GM19438 (cell line): ENCODE results near the gene KCNG2.

Experiments used
- ATAC-seq: cut with Tn5 transposase; IDR thresholded peaks from one replicate; pipeline ENCODE4 v1.9.1; 2021; ENCODE audit warnings: low read depth; ENCODE audit not compliant: unreplicated experiment

KCNG2 gene

GRCh38 chr18:79878741-79879378 lies 81.1 kb downstream of the KCNG2 start:
- no peak for ATAC-seq

GRCh38 chr18:79879566-79879965 lies 81.8 kb downstream of the KCNG2 start:
- no peak for ATAC-seq

GRCh38 chr18:79881695-79882094 lies 84.0 kb downstream of the KCNG2 start:
- no peak for ATAC-seq

GRCh38 chr18:79882522-79883241 lies 84.9 kb downstream of the KCNG2 start:
- ATAC-seq, result no peak

GRCh38 chr18:79883461-79884293 lies 85.9 kb downstream of the KCNG2 start:
- no peak for ATAC-seq

- no peak for ATAC-seq
Observed at GRCh38 chr18:79884294-79884962, 86.7 kb downstream of the KCNG2 start.

GRCh38 chr18:79884963-79885728 lies 87.4 kb downstream of the KCNG2 start:
- ATAC-seq, result no peak

GRCh38 chr18:79887181-79888000 lies 89.7 kb downstream of the KCNG2 start:
- no peak for ATAC-seq

GRCh38 chr18:79888016-79888415 lies 90.3 kb downstream of the KCNG2 start:
- no peak for ATAC-seq

GRCh38 chr18:79889569-79889968 lies 91.8 kb downstream of the KCNG2 start:
- ATAC-seq, result no peak

- no peak for ATAC-seq
Observed at GRCh38 chr18:79890674-79891073, 92.9 kb downstream of the KCNG2 start.

- no peak for ATAC-seq
Observed at GRCh38 chr18:79896738-79897137, 99.0 kb downstream of the KCNG2 start.

GRCh38 chr18:79897940-79898625 lies 100.3 kb downstream of the KCNG2 start:
- no peak for ATAC-seq

- no peak for ATAC-seq
Observed at GRCh38 chr18:79898952-79899608, 101.3 kb downstream of the KCNG2 start.

GRCh38 chr18:79899609-79900445 lies 102.1 kb downstream of the KCNG2 start:
- ATAC-seq, result no peak

GRCh38 chr18:79900610-79901570 lies 103.2 kb downstream of the KCNG2 start:
- ATAC-seq, result no peak
